ENCODE results near the gene HPRT1. TPM values are rescaled to one million over a fixed set of nuclear protein-coding genes. Genes with fewer than 3 reads are reported as not detected.

HPRT1 gene
- total RNA-seq, 1 donor from 2014 or later: 23.5 TPM

DNA sequence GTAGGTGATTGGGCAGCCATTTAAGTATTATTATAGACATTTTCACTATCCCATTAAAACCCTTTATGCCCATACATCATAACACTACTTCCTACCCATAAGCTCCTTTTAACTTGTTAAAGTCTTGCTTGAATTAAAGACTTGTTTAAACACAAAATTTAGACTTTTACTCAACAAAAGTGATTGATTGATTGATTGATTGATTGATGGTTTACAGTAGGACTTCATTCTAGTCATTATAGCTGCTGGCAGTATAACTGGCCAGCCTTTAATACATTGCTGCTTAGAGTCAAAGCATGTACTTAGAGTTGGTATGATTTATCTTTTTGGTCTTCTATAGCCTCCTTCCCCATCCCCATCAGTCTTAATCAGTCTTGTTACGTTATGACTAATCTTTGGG is 16.3 kb downstream of the HPRT1 start:
- DNase-seq (ENCODE audit: low read depth, low spot score): no peak

DNA sequence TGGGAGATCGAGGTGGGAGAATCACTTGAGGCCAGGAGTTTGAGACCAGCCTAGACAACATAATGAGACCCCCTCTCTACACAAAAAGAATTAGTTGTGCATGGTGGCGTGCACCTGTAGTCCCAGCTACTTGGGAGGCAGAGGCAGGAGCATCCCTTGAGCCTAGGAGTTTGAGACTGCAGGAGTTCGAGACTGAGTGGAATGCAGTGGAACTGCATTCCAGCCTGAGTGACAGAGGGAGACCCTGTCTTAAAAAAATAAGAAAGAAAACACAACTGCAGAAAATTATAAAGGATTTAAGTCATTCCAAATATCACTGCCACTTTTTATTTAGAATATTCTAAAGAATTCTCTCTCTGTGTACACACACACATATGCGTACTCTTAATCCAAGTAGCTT is 18.4 kb downstream of the HPRT1 start:
- no peak for DNase-seq (ENCODE audit: low read depth, low spot score)

DNA sequence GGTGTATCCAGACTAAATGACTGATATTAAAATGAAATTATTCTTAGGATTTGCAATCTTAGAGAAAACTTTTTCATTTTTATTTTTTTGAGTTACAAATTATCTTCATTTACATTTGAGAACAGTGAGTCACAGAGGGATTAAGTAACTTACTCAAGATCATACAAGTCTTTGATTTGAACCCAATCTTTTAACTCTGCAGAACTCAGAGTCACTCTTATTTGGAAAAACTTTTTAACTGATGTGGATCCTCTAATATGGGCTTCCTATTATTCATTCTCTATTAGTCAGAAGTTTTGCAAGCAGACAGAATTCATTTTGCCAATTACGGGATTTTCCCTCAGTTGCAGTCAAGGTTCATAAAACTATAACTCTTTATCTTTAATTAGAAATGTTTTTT is 20.1 kb downstream of the HPRT1 start:
- no peak for DNase-seq (ENCODE audit: low read depth, low spot score)

DNA sequence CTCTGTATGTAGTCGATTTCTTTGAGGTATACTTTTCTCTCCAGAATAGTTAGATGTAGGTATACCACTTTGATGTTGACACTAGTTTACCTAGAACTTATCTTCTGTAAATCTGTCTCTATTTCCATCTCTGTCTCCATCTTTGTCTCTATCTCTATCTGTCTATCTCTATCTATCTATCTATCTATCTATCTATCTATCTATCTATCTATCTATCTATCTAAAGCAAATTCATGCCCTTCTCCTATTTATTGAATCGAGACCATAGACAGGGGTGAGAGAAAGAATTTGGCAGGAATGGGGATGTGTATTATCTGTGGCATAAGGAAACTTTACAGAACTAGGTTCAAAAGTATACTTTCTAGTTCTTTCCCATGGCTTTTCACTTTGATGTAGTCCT is 21.4 kb downstream of the HPRT1 start:
- DNase-seq (ENCODE audit: low read depth, low spot score): no peak

DNA sequence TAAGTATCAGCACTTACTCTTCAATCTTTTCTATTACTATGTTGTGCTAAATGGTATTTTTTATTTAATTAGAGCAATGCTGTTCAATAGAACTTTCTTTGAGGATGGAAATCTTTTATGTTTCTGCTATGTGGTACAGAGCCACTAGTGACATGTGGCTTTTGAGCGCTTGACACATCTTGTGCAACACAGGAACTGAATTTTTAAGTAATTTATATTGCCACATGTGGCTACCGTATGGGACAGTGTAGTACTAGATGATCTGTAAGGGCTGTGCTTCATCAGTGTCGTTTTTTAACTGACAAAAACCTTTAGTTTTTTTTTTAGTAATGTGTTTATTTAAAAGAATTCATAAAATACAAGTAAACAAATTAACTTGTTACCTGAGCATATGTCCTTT is 22.4 kb downstream of the HPRT1 start:
- DNase-seq (ENCODE audit: low read depth, low spot score): no peak

DNA sequence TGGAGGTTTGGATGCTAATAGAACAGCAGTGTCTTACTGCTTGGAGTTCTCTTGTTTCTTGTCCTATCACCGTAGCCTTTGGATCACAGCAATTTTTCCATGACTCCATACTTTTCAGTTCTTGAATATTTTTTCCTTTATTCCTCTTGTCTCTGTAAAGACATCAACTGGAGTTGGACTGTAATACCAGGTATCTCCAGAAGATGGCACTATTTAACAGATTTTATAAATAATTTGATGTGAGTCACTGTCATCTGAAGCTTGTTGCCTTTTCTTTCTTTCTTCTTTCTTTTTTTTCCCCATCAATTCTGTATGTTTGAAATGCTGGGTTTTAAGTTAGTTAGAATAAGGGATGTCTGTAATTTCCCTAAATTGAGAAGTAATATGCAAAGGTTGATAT is 24.1 kb downstream of the HPRT1 start:
- no peak for DNase-seq (ENCODE audit: low read depth, low spot score)

DNA sequence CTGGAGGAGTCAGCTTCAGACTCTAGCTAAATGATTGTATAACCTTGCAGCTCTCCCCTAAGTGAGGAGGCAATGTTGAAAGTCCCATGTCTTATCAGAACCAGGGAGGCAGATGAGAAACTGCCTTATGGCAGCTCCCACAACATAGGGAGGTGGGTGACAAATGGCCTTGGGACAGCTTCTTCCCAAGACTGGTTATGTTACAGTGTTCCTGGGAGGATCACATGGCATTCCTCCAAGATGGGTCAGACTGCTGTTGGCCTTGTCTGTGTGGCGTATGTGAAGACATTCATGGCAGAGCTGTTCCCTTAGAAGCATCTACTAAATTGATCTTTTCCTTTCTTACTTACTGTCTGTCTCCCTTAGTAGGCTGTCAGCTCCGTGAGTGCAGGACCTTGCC is 42.0 kb downstream of the HPRT1 start:
- no peak for DNase-seq (ENCODE audit: low read depth, low spot score)

DNA sequence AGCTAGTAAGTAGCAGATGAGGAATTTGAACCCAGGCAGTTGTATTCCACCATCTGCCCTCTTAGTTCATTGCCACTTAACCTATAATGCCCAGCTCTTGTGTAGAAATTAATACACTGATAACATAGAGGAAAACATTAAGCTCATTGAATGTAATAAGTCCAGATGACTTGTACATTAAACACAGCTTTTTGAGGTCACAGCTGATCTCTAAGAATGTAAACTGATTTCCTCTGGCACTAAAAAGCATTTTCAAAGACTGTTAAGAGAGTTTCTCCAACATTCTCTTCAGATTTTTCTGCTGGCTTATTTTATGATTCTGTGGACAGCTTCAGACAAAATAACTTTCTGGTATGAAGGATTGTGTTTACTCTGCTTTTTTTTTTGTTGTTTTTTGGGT is 42.7 kb downstream of the HPRT1 start:
- no peak for DNase-seq (ENCODE audit: low read depth, low spot score)

DNA sequence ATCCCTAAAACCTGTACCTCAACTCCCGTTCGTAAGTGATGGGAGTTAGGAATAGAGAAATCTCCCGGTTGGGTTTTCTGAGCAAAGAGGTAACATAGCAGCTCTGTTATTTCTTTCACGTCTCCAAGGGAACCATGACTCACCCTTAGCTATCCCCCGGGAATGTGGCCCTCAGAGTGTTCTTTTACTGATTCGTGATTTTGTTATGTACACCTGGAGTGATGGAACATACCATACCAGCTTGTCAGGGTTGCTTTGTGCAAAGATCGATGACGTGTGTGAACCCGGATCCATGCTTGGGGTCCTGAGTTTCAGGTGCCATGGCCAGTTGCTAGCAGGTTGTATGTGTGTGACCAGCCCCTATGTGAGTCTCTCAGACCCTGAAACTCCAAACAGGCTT is 52.6 kb downstream of the HPRT1 start:
- DNase-seq (ENCODE audit: low read depth, low spot score): no peak

DNA sequence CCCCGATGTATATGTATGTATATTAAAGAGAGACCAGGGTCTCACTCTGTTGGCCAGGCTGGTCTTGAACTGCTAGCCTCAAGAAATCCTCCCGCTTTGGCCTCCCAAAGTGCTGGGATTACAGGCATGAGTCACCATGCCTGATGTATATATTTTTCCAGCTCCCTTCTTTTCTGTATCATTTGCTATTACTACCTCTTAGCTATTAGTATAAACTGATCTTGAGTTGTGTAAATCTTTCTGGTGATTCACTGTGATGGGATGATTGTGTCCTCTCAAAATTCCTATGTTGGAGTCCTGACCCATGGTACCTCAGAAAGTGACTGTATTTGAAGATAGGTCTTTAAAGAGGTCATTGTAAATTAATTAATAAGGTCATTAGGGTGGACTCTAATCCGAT is 53.1 kb downstream of the HPRT1 start:
- no peak for DNase-seq (ENCODE audit: low read depth, low spot score)

DNA sequence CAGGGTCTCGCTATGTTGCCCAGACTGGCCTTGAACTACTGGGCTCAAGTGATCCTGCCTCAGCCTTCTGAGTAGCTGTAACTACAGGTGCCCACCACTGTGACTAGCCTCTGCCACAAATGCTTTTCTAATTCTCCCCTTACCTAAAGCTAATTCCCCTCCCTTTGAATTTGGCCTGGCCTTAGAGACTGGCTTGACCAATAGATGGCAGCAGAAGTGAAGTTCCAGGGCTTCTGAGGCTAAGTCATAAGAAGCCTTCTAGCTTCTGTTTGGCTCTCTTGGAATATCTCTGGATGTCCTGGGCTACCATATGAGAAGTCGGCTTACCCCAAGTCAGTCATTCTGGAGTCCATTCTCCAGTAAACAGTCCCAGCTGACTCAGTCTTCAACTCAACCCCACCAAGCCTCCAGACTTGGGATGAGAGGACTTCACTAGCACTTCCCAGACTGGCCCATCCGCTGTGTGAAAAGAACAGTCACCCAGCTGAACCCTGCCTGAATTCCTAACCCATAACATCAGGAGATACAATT is 61.0 kb downstream of the HPRT1 start:
- DNase-seq (ENCODE audit: low read depth, low spot score): no peak

DNA sequence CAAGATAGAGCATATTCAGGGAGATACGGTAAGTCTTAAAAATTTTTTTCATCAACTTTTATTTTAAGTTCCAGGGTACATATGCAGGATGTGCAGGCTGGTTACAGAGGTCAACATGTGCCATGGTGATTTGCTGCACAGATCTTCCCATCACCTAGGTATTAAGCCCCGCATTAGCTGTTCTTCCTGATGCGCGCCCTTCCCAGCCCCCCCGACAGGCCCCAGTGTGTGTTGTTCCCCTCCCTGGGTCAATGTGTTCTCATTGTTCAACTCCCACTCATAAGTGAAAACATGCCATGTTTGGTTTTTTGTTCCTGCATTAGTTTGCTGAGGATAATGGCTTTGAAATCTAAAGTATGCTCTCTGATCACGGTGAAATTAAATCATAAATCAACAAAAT is 64.2 kb downstream of the HPRT1 start:
- no peak for DNase-seq (ENCODE audit: low read depth, low spot score)

DNA sequence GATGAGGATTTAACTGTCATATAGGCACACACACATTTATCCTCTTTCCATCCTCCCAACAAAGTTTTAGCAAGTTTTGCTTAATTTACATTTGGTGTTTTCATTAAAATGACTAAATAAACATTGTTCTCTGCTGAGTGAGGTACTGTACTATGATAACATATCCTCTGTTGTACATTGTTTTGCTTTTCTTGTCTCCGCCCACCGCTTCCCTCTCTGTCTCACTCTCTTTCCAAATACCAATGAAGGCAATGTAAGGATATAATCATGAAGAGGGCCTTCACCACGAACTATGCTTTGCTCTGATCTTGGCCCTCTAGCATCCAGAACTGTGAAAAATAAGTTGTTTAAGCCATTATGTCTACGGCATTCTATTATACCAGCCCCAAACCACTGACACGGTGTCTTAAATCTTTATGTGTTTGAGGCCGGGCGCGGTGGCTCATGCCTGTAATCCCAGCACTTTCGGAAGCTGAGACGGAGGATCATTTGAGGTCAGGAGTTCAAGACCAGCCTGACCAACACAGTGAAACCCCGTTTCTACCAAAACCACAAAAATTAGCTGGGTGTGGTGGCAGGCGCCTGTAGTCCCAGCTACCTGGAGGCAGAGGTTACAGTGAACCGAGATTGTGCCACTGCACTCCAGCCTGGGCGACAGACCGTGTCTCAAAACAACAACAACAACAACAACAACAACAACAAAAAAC is 65.3 kb downstream of the HPRT1 start:
- DNase-seq (ENCODE audit: low read depth, low spot score): no peak

DNA sequence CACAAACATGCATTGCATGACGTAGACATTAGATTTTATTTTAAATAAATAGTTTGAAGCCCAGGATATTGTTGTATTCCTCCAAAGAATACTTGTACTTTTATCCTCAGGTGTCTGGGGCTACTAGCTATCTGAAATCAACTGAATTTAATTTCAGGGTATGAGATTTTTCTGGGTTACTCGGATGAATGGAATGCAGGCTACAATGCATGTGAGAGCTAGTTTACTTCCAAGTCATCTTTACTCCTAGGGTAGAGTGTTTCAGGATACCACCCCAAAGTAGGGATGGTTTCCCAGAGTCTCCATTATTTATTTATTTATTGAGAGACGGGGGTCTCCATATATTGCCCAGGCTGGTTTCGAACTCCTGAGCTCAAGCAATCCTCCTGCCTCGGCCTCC is 66.4 kb downstream of the HPRT1 start:
- DNase-seq (ENCODE audit: low read depth, low spot score): no peak

DNA sequence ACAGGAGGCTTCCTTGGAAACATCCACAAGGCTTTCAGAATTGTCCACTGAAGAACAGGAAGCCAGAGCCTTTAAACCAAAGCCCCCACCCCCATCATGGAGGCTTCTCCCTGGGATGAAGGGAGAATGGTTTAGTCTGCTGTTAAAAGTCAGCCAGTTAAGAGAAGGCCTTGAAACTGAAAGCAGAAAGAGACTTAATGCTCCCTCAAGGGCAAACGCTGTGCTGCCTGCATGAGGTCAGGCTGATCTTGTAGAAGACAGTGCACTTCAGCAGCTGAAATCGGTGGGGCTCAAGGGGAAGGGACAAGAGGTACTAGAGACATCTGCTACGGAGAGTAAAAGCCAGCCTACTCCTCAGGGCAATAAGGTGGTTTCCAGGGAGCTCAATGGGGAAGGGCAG is 69.0 kb downstream of the HPRT1 start:
- DNase-seq (ENCODE audit: low read depth, low spot score): no peak

DNA sequence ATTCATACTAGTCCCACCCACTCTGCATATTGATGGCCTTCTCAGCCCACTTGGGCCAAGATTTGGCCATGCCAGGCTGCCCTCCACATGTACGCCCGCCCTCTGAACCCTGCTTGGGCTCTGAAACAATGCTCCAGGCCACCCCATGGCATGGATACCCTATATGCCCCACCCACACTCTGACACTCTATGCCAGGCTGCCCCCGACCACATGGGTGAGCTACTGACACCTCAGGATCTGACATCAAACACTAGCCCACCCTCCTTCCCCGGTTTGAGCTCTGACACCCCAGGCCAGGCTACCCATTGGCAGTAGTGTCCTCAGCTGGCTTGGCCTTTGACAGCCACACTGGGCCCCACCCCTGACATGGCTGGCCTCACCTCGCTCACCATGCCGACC is 69.5 kb downstream of the HPRT1 start:
- DNase-seq (ENCODE audit: low read depth, low spot score): no peak

DNA sequence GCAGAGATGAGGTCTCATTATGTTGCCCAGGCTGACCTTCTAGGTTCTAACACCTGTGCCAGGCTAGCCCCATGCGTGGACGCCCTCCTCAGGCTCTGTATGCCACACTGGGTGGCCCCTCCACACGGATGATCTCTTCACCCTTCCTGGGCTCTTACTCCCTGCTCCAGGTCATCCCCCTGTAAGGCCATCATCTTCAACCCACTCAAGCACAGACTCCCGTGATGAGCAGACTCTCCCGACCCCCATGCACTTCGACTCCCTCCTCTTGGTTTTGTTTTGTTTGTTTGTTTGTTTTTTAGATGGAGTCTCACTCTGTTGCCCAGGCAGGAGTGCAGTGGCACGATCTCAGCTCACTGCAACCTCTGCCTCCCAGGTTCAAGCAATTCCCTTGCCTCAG is 70.9 kb downstream of the HPRT1 start:
- DNase-seq (ENCODE audit: low read depth, low spot score): no peak

DNA sequence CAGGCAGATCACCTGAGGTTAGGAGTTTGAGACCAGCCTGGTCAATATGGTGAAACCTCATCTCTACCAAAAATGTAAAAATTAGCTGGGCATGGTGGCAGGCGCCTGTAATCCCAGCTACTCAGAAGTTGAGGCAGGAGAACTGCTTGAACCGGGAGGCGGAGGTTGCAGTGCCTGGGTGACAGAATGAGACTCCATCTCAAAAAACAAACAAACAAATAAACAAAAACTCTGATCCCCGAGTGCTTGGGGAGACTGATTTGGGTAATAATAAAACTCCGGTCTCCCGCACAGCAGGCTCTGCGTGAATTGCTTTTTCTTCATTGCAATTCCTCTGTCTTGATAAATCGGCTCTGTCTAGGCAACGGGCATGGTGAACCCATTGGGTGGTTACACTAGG is 73.4 kb downstream of the HPRT1 start:
- DNase-seq (ENCODE audit: low read depth, low spot score): no peak

DNA sequence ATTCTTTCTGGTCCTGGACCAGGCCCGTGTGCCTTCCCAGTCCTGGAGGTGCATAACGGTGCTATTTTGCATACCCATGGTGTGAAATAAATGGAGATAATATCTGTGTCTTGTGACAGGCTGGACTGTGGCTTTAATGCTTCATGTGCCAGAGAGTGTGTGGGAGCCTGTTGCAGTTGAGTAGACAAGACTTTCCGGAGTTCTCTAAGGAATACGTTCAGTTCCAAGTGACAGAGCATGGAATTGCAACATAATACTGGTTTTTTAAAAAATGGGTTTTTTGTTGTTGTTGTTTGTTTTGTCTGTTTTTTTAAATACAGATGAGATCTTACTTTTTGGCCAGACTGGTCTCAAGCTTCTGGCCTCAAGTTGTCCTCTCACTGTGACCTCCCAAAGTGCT is 74.0 kb downstream of the HPRT1 start:
- no peak for DNase-seq (ENCODE audit: low read depth, low spot score)

DNA sequence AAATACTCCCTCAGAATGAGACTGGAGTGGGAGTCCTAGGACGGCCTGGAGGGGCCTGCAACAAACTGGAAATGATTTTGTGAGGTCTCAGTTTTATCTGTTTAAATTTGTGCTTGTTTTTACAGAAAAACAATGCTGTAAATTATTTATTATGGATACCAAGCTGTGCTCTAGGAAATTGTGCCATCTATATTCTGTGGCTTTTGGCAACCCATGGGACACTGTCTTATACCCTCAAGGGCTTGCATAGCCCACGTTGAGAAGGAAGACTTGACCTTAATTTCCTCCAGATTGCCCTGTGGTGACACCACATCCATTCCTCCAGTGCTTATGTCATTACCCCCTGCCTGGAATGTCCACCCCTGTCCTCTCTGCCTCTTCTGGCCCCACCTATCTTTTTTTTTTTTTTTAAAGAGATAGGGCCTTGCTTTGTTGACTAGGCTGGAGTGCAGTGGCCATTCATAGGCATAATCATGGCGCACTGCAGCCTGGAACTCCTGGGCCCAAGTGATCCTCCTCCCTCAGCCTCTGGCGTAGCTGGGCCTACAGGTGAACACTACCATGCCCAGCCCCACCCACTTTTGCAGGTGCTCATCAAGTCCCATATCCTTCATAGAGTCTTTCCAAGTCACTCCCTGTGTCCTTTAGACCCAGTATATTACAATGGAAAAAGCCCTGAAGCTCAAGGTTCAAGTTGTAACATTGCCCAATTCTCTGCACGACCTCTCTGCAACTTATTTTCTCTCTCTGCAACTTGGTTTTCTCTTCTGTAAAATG is 77.4 kb downstream of the HPRT1 start:
- DNase-seq (ENCODE audit: low read depth, low spot score): no peak

DNA sequence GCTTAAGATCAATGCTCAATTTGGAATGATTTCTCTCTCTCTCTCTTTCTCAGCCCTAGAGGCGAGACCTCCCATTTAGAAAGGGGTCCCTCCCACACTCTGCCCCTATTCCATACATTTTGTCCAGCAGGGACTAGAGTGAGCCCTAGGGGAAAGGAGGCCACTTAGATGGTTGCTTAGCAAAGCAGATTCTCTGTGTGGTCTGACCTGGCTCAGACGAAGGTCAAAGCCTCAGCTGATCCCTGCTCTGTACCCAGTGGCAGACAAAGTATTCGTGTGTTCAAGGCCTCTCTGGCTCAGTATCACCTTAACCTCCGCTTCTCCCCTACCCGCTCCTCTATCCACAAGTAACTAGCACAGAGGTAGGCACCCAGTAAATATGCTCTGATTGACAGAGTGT is 78.4 kb downstream of the HPRT1 start:
- DNase-seq (ENCODE audit: low read depth, low spot score): no peak

DNA sequence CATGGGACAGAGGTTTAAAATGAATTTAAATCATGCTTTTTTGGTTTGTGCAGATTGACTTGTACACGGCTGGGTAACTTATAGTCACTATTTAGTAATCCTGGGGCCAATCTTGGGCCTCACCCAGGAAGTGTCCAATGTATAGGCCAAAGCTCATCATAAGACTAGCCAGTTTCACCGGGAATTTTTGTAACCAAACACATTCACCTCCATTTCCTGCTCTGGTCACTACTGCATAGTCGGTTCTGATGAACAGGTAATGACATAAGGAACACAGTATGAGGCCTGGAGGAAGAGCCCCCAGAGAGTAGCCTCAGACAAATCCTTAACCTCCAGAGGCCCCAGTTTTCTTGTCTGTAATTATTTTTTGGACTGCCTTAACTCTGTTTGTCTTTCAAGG is 81.9 kb downstream of the HPRT1 start:
- no peak for DNase-seq (ENCODE audit: low read depth, low spot score)

DNA sequence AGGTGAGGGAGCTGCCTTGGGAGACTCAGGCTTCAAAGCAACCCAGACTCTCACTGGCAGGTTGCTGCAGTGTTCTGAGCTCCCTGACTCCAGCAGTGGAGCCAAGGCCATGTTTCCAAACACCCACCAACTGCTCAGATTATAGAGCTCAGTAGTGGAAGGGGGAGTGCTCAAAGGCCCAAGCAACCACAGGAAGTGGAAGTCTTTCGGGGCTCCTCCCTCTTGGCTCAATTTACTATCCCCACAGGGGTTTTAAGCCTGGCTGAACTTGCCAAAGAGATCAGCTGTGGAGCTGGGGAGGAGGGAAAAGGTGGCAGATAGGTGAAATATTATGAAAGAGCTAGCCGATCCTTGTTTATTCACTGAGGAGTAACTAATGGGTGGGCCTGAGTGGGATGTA is 82.5 kb downstream of the HPRT1 start:
- no peak for DNase-seq (ENCODE audit: low read depth, low spot score)
